Liver (tissue), 9 donors: ENCODE results near the gene ZMYND19. TPM values are rescaled to one million over a fixed set of nuclear protein-coding genes. Genes with fewer than 3 reads are reported as not detected.
"Not testable (repeated sequence)": the region's sequence is repeated elsewhere in the genome, so short reads cannot be mapped to it uniquely, and the experiment has no call there.

ENCODE experiments used
- DNase-seq: peaks from one replicate; pipeline ENCODE4 v3.0.0-alpha.2; 2017; ENCODE audit warnings: low spot score
- H3K27ac ChIP-seq, 2 donors: one replicate each; pipeline ENCODE4 v1.7.0; 2013; ENCODE audit warnings: inconsistent platforms in 2 of 2, low read length in 2 of 2, control low read depth in 1 of 2, low read depth in 1 of 2, mild to moderate bottlenecking in 1 of 2
- H3K27me3 ChIP-seq, 4 donors: one replicate each; pipeline versions ENCODE4 v1.6.1 to v1.7.0; 2013; ENCODE audit warnings: low read length in 3 of 4, inconsistent platforms in 1 of 4, mild to moderate bottlenecking in 1 of 4, moderate library complexity in 1 of 4; ENCODE audit not compliant: control insufficient read depth in 4 of 4, insufficient read depth in 4 of 4
- H3K36me3 ChIP-seq, 4 donors: one replicate each; pipeline versions ENCODE4 v1.6.1 to v1.7.0; 2013; ENCODE audit warnings: low read length in 3 of 4, mild to moderate bottlenecking in 3 of 4, low read depth in 1 of 4, moderate library complexity in 1 of 4; ENCODE audit not compliant: control insufficient read depth in 4 of 4, insufficient read depth in 3 of 4
- H3K4me1 ChIP-seq, 4 donors: one replicate each; pipeline versions ENCODE4 v1.6.1 to v1.7.0; 2013; ENCODE audit warnings: low read length in 3 of 4, mild to moderate bottlenecking in 3 of 4, moderate library complexity in 1 of 4; ENCODE audit not compliant: control insufficient read depth in 4 of 4, insufficient read depth in 4 of 4
- H3K4me3 ChIP-seq, 3 donors: one replicate each; pipeline versions ENCODE4 v1.6.1 to v1.7.0; 2013; ENCODE audit warnings: low read length in 3 of 3, control low read depth in 1 of 3, low read depth in 1 of 3, mild to moderate bottlenecking in 1 of 3
- H3K9ac ChIP-seq, 2 donors: one replicate each; pipeline ENCODE4 v1.7.0; 2013; ENCODE audit warnings: low read length in 2 of 2, mild to moderate bottlenecking in 2 of 2, moderate library complexity in 2 of 2, control low read depth in 1 of 2, low read depth in 1 of 2
- H3K9me3 ChIP-seq, 4 donors: one replicate each; pipeline versions ENCODE4 v1.6.1 to v1.7.0; 2013; ENCODE audit warnings: low read length in 3 of 4; ENCODE audit not compliant: control insufficient read depth in 4 of 4
- ATF3 ChIP-seq: IDR thresholded peaks from 2 replicates; pipeline ENCODE4 v1.6.1; 2016; ENCODE audit warnings: antibody characterized with exemption
- CTCF ChIP-seq: fragments of 150-350 bp; IDR thresholded peaks from 2 replicates; pipeline ENCODE4 v1.5.1; 2017; ENCODE audit warnings: improper control_type of control experiment, low read depth, low read length; ENCODE audit not compliant: missing input control
- EGR1 ChIP-seq, 2 donors: IDR thresholded peaks; 2 replicates each; pipeline ENCODE4 v1.6.1; 2016 to 2018; ENCODE audit warnings: antibody characterized with exemption in 2 of 2, low read depth in 2 of 2
- FOXA1 ChIP-seq: IDR thresholded peaks from 2 replicates; pipeline ENCODE4 v1.6.1; 2016; ENCODE audit warnings: antibody characterized with exemption
- HNF4G ChIP-seq: IDR thresholded peaks from 2 replicates; pipeline ENCODE4 v1.6.1; 2016; ENCODE audit warnings: antibody characterized with exemption
- MAX ChIP-seq: IDR thresholded peaks from 2 replicates; pipeline ENCODE4 v1.6.1; 2016; ENCODE audit warnings: antibody characterized with exemption
- NR2F2 ChIP-seq: IDR thresholded peaks from 2 replicates; pipeline ENCODE4 v1.6.1; 2016; ENCODE audit warnings: antibody characterized with exemption
- RAD21 ChIP-seq, 2 donors: IDR thresholded peaks; 2 replicates each; pipeline ENCODE4 v1.6.1; 2016; ENCODE audit warnings: antibody characterized with exemption in 2 of 2, mild to moderate bottlenecking in 2 of 2
- REST ChIP-seq: IDR thresholded peaks from 2 replicates; pipeline ENCODE4 v1.6.1; 2016; ENCODE audit warnings: antibody characterized with exemption, mild to moderate bottlenecking
- RXRA ChIP-seq, 2 donors: IDR thresholded peaks; 2 replicates each; pipeline ENCODE4 v1.6.1; 2017 to 2018; ENCODE audit warnings: antibody characterized with exemption in 2 of 2, mild to moderate bottlenecking in 1 of 2
- SP1 ChIP-seq: IDR thresholded peaks from 2 replicates; pipeline ENCODE4 v1.6.1; 2018; ENCODE audit warnings: antibody characterized with exemption, mild to moderate bottlenecking
- TAF1 ChIP-seq: conservative IDR thresholded peaks from 2 replicates; pipeline ENCODE4 v1.6.1; 2016; ENCODE audit warnings: antibody characterized with exemption, mild to moderate bottlenecking
- YY1 ChIP-seq: IDR thresholded peaks from 2 replicates; pipeline ENCODE4 v1.6.1; 2016; ENCODE audit warnings: antibody characterized with exemption, mild to moderate bottlenecking
- ZBTB33 ChIP-seq: IDR thresholded peaks from 2 replicates; pipeline ENCODE4 v1.6.1; 2016; ENCODE audit warnings: antibody characterized with exemption
- WGBS: extraction: QIAGEN DNeasy Blood & Tissue Kit; methylation state at CpG from one replicate; pipeline ENCODE4 v1.1.7; 2013; 5-methylcytosine and 5-hydroxymethylcytosine counted together
- polyA plus RNA-seq, 2 donors: library from polyadenylated mRNA; stranded (reverse) in 1 of 2; unstranded in 1 of 2; fragments of 200-250 nt in 1 of 2; fragments of >200 nt in 1 of 2; fragmentation: Nextera tagmentation in 1 of 2; extraction: Ambion mirVana in 1 of 2; gene quantifications; one replicate each; pipeline versions ENCODE4 v1.2.1 to v1.2.3, GENCODE V29; 2013 to 2015
- total RNA-seq, 2 donors: library from RNA; depleted of rRNA; stranded (reverse); fragments of >200 nt; gene quantifications; one replicate each; pipeline ENCODE4 v1.2.3, GENCODE V29; 2014
- donor health status: healthy.
- donor health status: healthy.
- donor health status: healthy.
- donor health status: healthy.
- donor health status: healthy.

Gene ZMYND19
- total and polyA plus RNA-seq, 4 donors, result 2.4 to 7.1 (median 7.0) TPM

- no peak for TF ChIP-seq NR2F2
- TF ChIP-seq RXRA (IDR thresholded peaks at IDR 0.05), result no peak
- no peak for TF ChIP-seq SP1
- no peak for TF ChIP-seq YY1
- no peak for TF ChIP-seq FOXA1
- no peak for TF ChIP-seq MAX
- no peak for TF ChIP-seq HNF4G
- TF ChIP-seq EGR1 (IDR thresholded peaks at IDR 0.05; ENCODE audit: low read depth in 2 of 2), result no peak
- TF ChIP-seq ZBTB33, result no peak
- TF ChIP-seq REST, result no peak
- no peak for TF ChIP-seq TAF1
- no peak for TF ChIP-seq ATF3
- TF ChIP-seq RAD21 (IDR thresholded peaks at IDR 0.05), result no peak
- no peak for TF ChIP-seq CTCF
- 95% methylated on average over 16 of the region's 16 CpGs for WGBS
- no peak overlapping the region for H3K4me3 ChIP-seq
- no peaks in the 10 kb centered on the region for H3K9me3 ChIP-seq
- no peak for DNase-seq
- H3K27me3 ChIP-seq, result no peaks in the 10 kb centered on the region
- no peak overlapping the region for H3K9ac ChIP-seq
- H3K36me3 ChIP-seq, result peaks cover 3 to 30% (median 10%) of the 10 kb centered on the region in 4 donors
- no peak overlapping the region for H3K27ac ChIP-seq
- peaks cover 0 to 13% (median 7%) of the 10 kb centered on the region in 4 donors for H3K4me1 ChIP-seq
These were observed 52.3 kb downstream of the ZMYND19 start for GRCh38 chr9:137538058-137538457.

GRCh38 chr9:137536594-137537131, 53.6 kb downstream of the ZMYND19 start:
- not testable (repeated sequence) for H3K27me3 ChIP-seq
- 75% methylated on average over 16 of the region's 16 CpGs for WGBS

More at GRCh38 chr9:137536594-137537131, 53.6 kb downstream of the ZMYND19 start:
- not testable (repeated sequence) for H3K27ac ChIP-seq, H3K4me3 ChIP-seq, H3K9me3 ChIP-seq, DNase-seq, H3K9ac ChIP-seq
- Histone ChIP-seq H3K36me3 (peaks cover 3 to 18% (median 9%) of the 10 kb centered on the region in 4 donors), H3K4me1 (peaks cover 0 to 13% (median 7%) of the 10 kb centered on the region in 4 donors)
